ENCODE data around the gene PRKACB.

DNA sequence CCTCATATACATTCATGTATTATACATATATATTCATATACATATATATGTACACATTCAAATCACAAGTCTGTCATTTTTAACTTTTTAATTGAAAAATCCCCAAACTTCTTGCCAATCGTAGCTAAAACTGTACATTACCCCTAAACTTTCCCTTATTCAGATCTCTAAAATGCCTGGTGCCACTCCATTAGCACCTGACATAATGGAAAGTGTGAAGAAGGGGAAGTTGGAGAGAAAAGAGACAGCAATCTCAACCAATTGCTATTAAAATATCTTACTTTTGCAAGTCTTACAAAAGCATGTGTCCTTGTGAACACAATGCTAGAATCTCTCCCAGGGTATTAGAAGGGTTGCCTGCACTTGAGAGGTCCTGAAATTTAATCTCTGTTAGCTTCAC lies 22.7 kb upstream of the PRKACB start:
- TF ChIP-seq, protein P1, sequence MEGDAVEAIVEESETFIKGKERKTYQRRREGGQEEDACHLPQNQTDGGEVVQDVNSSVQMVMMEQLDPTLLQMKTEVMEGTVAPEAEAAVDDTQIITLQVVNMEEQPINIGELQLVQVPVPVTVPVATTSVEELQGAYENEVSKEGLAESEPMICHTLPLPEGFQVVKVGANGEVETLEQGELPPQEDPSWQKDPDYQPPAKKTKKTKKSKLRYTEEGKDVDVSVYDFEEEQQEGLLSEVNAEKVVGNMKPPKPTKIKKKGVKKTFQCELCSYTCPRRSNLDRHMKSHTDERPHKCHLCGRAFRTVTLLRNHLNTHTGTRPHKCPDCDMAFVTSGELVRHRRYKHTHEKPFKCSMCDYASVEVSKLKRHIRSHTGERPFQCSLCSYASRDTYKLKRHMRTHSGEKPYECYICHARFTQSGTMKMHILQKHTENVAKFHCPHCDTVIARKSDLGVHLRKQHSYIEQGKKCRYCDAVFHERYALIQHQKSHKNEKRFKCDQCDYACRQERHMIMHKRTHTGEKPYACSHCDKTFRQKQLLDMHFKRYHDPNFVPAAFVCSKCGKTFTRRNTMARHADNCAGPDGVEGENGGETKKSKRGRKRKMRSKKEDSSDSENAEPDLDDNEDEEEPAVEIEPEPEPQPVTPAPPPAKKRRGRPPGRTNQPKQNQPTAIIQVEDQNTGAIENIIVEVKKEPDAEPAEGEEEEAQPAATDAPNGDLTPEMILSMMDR (IDR thresholded peaks at IDR 0.05; ENCODE audit: borderline replicate concordance, extremely low read depth, low read length, poor library complexity, severe bottlenecking): no peak
- TF ChIP-seq EZH2 (IDR thresholded peaks at IDR 0.05; ENCODE audit: borderline replicate concordance, low read depth, low read length, severe bottlenecking): no peak

Measured in DND-41 (cell line).